MG63 (cell line): ENCODE measurements around the gene PYGB. TPM values are rescaled to one million over a fixed set of nuclear protein-coding genes. Genes with fewer than 3 reads are reported as not detected.

Experiments
- DNase-seq: peaks from one replicate; pipeline ENCODE4 v3.0.0-alpha.2; 2020
- H3K27me3 ChIP-seq: fragments of 250-450 bp; sonication (Bioruptor Pico); 2 replicates; pipeline ENCODE4 v1.5.1; 2020; ENCODE audit warnings: mild to moderate bottlenecking, moderate library complexity
- H3K36me3 ChIP-seq: fragments of 250-450 bp; sonication (Bioruptor Pico); 2 replicates; pipeline ENCODE4 v1.5.1; 2020; ENCODE audit warnings: mild to moderate bottlenecking, moderate library complexity
- H3K4me3 ChIP-seq: fragments of 250-450 bp; sonication (Bioruptor Pico); 2 replicates; pipeline ENCODE4 v1.5.1; 2020; ENCODE audit warnings: mild to moderate bottlenecking, moderate library complexity
- H3K9me3 ChIP-seq: fragments of 250-450 bp; sonication (Bioruptor Pico); 2 replicates; pipeline ENCODE4 v1.5.1; 2020; ENCODE audit warnings: mild to moderate bottlenecking, moderate library complexity
- total RNA-seq: library from RNA; depleted of rRNA; stranded (reverse); fragments of >200 nt; shearing (Covaris generic); gene quantifications from 2 replicates; pipeline ENCODE4 v1.2.3, GENCODE V29; 2014; ENCODE audit warnings: low replicate concordance

PYGB gene
- total RNA-seq, 1 experiment from 2014 or later, result 67.8 TPM

DNA sequence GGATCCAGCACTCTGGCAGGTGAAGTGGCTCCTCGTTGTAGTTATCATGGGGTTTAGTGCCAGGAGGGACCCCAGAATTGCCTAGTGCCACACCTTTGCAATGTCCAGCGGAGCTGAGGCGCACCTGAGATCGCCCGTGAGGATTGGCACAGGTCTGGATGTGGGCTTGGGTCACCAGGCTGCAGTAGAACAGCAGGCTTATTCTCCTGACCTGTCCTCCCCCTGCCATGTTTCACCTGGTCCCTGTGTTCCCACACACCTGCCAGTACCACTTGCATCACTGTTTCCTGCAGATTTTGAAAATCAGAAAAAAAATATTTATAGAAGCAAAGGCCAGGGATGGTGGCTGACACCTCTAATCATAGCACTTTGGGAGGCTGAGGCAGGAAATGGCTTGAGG, 35.6 kb upstream of the PYGB start:
- Histone ChIP-seq H3K36me3 (no peaks in the 10 kb centered on the region; the same call in 1 of the 2 replicates), H3K27me3 (no peaks in the 10 kb centered on the region), H3K4me3 (no peak overlapping the region), H3K9me3 (no peaks in the 10 kb centered on the region)
- DNase-seq, result no peak

DNA sequence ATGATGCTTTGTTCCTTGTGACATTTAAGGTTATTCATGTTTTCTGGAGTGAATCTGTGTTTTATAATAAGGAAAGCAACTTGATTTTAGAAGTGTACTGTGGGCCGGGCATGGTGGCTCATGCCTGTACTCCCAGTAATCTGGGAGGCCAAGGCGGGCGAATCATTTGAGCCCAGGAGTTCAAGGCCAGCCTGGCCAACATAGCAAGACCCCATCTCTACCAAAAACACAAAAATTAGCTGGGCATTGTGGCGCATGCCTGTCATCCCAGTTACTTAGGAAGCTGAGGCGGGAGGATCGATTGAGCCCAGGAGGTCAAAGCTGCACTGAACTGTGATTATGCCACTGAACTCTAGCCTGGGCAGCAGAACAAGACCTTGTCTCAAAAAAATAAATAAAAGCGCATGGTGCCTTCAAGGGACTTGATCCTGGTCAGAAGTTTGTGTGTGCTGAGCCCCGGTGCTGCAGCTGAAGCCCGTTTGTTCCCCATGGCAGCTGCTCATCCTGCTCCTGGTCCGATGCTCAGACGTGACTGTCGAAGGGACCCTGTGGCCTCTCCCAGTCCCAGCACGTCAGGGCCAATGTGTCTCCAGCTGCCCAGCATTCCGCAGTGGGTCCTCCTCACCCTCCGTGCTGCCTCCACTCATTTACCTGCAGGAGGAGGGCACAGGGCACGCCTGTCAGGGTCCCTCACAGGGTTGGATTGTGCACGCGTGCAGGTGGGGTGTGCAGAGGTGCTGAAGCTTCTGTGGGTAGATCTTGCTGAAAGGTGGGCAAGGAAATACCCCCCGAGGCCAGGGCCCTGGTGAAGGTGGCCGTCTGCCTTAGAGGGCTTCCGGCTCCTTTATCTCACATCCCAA, 34.1 kb upstream of the PYGB start:
- Histone ChIP-seq H3K9me3 (no peaks in the 10 kb centered on the region), H3K36me3 (no peaks in the 10 kb centered on the region; the same call in 1 of the 2 replicates), H3K4me3 (no peak overlapping the region), H3K27me3 (no peaks in the 10 kb centered on the region)
- DNase-seq, result no peak

DNA sequence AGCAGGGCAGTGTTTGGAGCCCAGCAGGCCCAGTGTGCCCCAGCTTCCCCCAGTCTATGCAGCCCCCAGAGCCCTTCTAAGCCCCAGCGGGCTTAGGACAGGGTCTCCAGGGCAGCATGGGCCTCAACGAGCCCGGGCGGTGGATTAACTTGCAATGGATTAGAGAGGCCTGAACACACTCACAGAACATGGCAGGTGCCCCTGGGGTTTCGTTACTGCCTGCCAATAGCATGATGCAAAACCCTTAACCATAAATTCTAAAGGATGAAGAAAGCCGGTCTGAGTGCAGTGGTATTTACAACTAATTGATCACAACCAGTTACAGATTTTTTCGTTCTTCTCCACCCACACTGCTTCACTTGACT, 33.5 kb upstream of the PYGB start:
- DNase-seq, result no peak
- Histone ChIP-seq H3K27me3 (no peaks in the 10 kb centered on the region), H3K36me3 (no peaks in the 10 kb centered on the region; the same call in 1 of the 2 replicates), H3K4me3 (no peak overlapping the region), H3K9me3 (no peaks in the 10 kb centered on the region)

DNA sequence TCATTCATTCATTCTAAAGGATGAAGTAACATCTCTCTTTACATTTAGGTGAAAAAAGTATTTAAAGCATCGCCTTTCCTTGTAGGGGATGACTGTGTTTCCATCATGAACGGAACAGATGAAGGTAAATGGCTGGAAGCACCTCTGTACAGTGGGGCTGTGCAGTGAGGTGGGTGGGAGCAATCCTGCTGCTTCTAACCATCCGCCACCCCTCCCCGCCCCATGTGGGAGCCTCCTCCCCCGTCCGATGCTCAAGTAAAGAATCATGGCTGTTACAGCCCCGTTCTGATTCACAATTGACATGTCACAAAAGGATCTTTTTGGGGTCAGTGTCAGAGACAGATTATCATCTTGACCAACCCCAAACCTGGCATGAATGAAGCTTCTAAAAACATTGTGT, 33.1 kb upstream of the PYGB start:
- H3K36me3 ChIP-seq, result no peaks in the 10 kb centered on the region; the same call in 1 of the 2 replicates
- no peaks in the 10 kb centered on the region for H3K9me3 ChIP-seq
- no peaks in the 10 kb centered on the region for H3K27me3 ChIP-seq
- DNase-seq, result no peak
- no peak overlapping the region for H3K4me3 ChIP-seq

DNA sequence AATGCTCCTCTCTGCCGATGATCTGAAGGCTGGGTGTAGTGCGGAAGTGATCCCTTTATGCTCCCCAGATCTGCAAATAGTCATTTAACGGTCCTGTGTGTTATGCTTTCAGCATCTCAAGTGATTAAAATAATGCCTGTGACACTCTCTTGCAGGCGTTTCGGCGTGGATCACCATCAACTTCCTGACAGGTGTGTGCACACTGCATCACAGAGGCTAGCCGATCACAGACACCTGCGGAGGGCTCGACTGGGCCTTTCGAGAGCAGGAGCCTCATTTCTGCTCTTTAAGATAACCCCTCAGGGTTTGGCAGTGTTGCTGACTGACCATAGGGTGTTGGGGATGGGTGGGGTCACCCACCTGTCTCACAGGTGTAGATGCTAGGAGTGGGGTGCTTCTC, 32.4 kb upstream of the PYGB start:
- DNase-seq, result no peak
- Histone ChIP-seq H3K27me3 (no peaks in the 10 kb centered on the region), H3K9me3 (no peaks in the 10 kb centered on the region), H3K4me3 (no peak overlapping the region), H3K36me3 (no peaks in the 10 kb centered on the region)

DNA sequence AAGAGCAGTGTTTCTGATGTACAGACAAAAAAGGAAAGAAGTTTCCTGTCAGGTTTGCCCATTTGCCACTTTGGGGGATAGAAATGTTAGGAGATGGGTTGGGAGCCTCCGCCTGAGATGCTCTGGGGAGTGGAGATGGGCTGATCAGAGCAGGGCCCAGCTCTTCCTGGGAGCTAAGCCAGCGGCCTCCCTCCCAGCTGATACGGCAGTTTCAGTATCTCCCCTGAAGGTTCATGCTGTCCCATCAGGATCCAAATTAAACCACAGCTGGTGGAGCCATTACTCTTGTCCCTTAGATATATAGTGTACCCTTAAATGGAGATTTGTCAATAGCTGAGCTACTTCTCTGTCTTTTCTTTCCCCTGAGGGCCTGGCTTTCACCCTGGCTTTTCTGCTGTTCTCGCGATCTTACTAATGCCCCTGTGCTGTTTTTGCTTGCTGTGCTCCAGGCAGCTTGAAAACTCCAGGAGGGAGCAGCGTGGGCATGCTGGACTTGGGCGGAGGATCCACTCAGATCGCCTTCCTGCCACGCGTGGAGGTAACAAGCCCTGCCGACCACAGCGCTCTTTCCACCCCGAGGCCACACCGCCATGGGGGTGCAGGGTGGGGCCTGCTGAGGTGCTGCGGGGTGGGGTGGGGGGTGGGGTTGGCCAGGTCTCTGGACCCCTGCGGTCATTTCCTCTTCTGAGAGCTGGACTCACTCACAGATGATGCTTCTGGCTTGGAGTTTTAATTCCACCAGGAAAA, 31.5 kb upstream of the PYGB start:
- Histone ChIP-seq H3K36me3 (no peaks in the 10 kb centered on the region), H3K4me3 (no peak overlapping the region), H3K27me3 (no peaks in the 10 kb centered on the region), H3K9me3 (no peaks in the 10 kb centered on the region)
- no peak for DNase-seq

DNA sequence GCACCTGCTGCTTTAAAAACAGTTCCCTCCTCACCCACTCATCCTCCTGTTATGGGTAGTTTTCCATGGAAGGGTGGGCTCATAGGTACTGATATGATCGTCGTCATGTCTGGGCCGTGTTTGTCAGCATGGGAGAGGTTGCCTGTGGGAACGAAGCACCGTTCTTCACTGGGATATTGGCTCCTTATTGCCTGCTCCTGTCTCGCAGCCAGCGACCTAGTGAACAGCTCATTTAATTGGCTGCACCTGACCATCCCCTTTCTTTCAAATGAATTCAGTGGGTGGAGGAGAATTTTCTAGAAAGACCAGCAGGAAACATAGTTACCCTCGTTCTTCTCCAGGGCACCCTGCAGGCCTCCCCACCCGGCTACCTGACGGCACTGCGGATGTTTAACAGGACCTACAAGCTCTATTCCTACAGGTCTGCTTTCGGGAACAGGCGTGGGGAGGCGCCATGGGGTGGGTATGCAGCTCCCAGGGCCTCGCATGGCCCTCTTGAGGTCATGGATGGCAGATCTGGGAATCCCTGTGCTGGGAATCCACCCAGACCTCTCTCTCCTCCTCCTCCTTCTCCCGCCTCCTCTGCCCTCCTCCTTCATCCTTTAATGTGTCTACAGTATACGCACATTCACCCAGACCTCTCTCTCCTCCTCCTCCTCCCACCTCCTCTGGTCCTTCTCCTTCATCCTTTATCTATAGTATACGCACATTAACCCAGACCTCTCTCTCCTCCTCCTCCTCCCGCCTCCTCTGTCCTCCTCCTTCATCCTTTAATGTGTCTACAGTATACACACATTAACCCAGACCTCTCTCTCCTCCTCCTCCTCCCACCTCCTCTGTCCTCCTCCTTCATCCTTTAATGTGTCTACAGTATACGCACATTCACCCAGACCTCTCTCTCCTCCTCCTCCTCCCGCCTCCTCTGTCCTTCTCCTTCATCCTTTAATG, 30.4 kb upstream of the PYGB start:
- no peaks in the 10 kb centered on the region for H3K36me3 ChIP-seq
- H3K27me3 ChIP-seq, result no peaks in the 10 kb centered on the region

DNA sequence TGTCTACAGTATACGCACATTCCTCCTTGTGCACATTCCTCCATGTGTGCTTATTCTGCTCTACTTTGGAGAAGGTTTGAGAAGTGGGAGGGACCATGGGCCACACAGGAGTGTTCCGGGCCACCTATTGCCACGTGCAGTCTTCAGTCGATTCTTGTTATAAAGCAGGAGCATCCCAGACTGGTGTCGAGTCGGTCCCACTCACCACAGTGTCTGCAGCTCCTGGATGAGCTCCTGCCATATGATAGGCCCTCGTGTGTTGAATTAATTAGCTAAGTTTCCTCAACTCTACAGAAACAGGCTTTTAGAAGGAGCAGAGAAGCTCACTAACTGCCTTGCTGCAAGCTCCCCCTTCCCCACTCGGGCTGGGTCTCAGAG, 29.8 kb upstream of the PYGB start:
- H3K27me3 ChIP-seq, result no peaks in the 10 kb centered on the region
- no peak overlapping the region for H3K4me3 ChIP-seq
- DNase-seq, result no peak
- no peaks in the 10 kb centered on the region for H3K9me3 ChIP-seq
- H3K36me3 ChIP-seq, result no peaks in the 10 kb centered on the region

More for the DNA sequence above, 30.4 kb upstream of the PYGB start:
- Histone ChIP-seq H3K9me3 (no peaks in the 10 kb centered on the region), H3K4me3 (no peak overlapping the region)
- no peak for DNase-seq

DNA sequence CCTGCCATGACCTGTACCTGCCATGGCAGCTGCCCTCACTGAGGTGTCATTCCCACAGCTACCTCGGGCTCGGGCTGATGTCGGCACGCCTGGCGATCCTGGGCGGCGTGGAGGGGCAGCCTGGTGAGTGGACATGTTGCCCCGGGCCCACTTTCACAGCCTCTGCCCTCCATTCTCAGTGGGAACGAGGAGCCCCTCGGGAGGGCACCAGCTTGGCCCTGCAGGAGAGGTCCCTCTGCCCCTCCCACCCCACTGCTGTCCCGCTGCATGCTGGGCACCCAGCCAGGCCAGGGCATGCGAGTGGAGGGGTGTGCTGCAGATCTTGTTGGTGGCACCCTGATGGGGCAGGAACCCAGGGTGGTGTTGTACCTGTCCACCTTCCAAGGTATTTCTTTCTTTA, 29.4 kb upstream of the PYGB start:
- H3K27me3 ChIP-seq, result no peaks in the 10 kb centered on the region
- no peak for DNase-seq
- H3K4me3 ChIP-seq, result no peak overlapping the region
- H3K9me3 ChIP-seq, result no peaks in the 10 kb centered on the region
- H3K36me3 ChIP-seq, result no peaks in the 10 kb centered on the region

DNA sequence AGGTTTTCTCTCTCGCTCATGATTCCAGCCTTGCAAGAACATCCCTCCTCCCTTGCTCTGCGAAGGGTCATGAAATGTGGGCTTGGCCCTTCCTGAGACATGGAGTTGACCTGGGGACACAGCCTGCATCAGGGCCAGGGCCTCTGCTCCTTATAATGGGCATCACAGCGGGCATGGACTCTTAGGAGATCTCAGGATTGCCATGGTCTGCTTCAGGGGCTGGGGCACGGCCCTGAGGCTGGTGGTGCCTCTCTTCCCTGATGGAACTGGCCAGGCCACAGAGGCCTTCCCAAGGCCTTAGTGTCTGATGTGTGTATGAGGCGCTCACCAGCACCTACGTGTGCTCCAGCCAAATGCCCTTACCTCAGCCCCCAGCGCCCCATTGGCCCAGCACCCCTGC, 28.5 kb upstream of the PYGB start:
- H3K27me3 ChIP-seq, result no peaks in the 10 kb centered on the region
- no peaks in the 10 kb centered on the region for H3K9me3 ChIP-seq
- H3K36me3 ChIP-seq, result no peaks in the 10 kb centered on the region

DNA sequence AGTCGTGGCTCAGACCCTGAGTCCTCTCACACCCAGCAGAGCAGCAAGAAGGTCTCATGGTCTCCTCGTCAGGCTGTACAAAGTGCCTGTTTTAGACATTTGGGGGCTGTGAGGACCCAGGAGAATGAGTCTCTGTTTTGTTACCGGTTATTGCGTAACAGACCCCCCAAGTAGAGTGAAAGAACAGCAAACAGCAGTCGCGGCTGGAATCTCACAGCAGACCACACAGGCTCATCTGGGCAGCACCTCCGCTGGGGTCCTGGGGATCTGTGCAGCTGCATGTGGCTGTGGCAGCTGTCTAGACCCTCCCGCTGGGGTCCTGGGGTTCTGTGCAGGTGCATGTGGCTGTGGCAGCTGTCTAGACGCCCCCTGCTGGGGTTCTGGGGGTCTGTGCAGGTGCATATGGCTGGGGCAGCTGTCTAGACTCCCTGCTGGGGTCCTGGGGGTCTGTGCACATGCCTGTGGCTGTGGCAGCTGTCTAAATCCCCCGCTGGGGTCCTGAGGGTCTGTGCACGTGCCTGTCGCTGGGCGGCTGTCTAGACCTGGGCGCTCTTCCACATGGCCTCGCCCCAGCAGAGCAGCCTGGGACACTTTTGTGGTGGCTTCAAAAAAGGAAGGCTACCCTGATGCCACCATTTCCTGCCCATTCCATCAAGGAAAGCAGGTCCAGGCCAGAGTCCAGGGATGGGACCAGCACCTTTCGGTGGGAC, 27.7 kb upstream of the PYGB start:
- Histone ChIP-seq H3K4me3 (no peak overlapping the region), H3K36me3 (no peaks in the 10 kb centered on the region), H3K9me3 (no peaks in the 10 kb centered on the region), H3K27me3 (no peaks in the 10 kb centered on the region)
- DNase-seq, result no peak

More for the DNA sequence above, 28.5 kb upstream of the PYGB start:
- no peak overlapping the region for H3K4me3 ChIP-seq
- no peak for DNase-seq

DNA sequence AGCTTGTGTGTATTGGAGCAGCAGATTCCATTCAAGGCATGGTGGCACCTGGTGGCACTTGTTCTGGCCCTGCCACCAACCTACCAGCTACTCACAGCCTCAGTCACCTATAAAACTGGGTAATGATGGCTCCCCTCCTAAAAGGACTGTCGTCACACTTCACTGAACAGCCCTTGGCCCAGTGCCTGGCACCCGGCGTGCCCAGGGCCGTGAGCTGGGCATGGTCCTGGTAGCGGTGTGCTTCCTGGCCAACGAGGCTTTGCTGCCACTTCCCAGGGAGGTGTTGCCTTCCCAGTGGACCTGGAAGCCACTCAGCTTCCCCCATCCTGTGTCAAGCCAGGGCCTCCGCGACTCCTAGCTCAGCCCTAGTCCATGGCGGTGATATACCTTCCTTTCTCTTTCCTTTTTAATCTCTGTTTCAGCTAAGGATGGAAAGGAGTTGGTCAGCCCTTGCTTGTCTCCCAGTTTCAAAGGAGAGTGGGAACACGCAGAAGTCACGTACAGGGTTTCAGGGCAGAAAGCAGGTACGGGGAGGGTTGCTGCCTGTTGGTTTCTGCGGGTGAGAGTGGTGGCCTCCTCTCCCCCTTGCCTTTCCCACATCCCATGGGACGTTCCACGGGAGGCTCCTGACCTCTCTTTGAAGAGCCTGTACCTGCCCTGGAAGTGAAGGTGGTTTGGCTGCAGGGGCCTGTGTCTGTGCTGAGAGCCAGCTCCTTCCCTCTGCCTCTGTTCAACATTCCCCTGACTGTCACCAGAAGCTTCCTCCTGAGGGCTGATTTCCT, 26.9 kb upstream of the PYGB start:
- no peaks in the 10 kb centered on the region for H3K27me3 ChIP-seq
- no peak overlapping the region for H3K4me3 ChIP-seq
- no peaks in the 10 kb centered on the region for H3K36me3 ChIP-seq
- H3K9me3 ChIP-seq, result no peaks in the 10 kb centered on the region
- DNase-seq, result no peak

DNA sequence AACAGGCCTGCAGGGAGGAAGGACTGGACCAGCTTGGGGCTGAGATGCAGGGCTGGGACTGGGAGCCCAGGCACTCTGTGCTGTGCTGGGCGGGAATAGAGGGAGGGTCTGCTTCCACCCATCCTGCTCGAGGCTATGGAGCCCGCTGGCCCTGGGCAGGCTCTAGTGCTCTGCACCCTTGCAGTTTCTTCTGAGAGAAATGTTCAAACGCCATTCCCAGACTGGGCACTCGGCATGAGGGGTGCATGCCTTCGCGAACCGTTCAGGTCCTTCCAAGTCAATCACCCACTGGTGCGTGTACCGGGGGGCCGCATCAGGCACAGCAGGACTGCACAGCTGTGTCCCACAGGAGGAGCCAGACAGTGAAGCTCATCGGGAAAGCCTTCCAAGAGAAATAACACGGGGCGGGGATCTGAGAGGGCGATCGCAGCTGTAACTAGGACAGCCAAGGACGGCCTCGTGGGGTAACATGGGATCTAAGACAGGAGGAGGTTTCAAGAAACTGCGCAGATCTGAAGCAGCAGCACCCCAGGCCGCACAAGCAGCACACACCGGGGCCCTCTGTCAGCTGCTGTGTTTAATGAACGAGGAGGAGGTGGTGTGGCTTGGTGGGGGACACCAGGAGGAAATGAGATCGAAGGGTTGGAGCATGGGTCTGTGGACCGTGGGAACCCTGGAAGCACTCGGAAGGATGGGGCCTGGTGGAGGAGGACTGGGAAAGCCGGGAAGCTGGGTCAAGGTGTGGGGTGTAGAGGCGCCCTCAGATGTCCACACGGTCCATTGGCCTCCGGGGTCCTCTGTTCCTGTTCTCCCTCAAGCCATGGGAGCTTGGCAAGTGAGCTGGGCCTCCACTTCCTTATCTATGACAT, 26.1 kb upstream of the PYGB start:
- H3K4me3 ChIP-seq, result no peak overlapping the region
- DNase-seq, result no peak
- no peaks in the 10 kb centered on the region for H3K9me3 ChIP-seq
- no peaks in the 10 kb centered on the region for H3K27me3 ChIP-seq
- H3K36me3 ChIP-seq, result no peaks in the 10 kb centered on the region

DNA sequence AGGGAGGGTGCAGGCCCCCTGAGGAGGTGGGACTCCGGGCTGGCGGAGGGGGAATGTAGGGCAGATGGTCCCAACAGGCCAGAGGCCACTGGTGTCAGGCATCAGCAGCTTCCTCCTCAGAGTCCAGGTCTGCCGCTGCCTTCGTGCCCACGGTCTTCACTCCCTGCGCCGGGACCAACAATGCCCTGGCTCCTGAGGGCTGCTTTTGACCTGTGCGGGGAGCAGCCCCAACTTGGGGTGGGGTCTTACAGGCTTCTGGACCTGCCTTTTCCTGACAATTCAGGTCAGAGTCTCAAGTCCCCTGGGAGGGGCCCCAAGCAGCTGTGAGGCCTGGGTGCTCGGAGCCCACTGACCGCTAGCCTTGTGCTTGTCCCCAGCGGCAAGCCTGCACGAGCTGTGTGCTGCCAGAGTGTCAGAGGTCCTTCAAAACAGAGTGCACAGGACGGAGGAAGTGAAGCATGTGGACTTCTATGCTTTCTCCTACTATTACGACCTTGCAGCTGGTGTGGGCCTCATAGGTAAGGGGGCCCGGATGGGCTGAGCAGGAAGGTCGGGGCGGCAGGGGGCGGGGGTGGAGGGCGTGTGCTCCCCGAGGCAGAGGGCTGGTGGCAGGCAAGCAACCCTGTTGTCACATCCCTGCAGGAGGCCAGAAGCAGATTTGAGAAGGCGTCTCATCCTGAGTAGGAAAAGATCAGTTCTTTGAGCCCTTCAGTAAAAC, 25.3 kb upstream of the PYGB start:
- no peak overlapping the region for H3K4me3 ChIP-seq
- no peaks in the 10 kb centered on the region for H3K27me3 ChIP-seq
- no peaks in the 10 kb centered on the region for H3K36me3 ChIP-seq
- H3K9me3 ChIP-seq, result no peaks in the 10 kb centered on the region
- no peak for DNase-seq
